Activated CD4-positive, alpha-beta T cell treated with anti-CD3 and anti-CD28 coated beads for 4 hours (primary cell): ENCODE measurements around the gene TSPAN31.

Experiments
- DNase-seq, 2 donors: peaks; one replicate each; pipeline ENCODE4 v3.0.0-alpha.2; 2020

The TSPAN31 gene

GRCh38 chr12:57736741-57737466 lies 7.9 kb upstream of the TSPAN31 start:
- no peak for DNase-seq

- DNase-seq, result no peak
Observed at GRCh38 chr12:57737467-57738460, 7.1 kb upstream of the TSPAN31 start.

GRCh38 chr12:57738661-57739237 lies 6.1 kb upstream of the TSPAN31 start, which contains the start of gene AGAP2:
AGAP2 (minus strand) TSS chr12:57738742; CDS start chr12:57738246, 496 bp downstream.
- DNase-seq, result no peak

- no peak for DNase-seq
Observed at GRCh38 chr12:57739387-57739786, 5.5 kb upstream of the TSPAN31 start.

- DNase-seq, result no peak
Observed at GRCh38 chr12:57739914-57740538, 4.8 kb upstream of the TSPAN31 start.

GRCh38 chr12:57740656-57741412 lies 4.0 kb upstream of the TSPAN31 start:
- peak; percentile 70 to 72 for DNase-seq

GRCh38 chr12:57741413-57741789 lies 3.4 kb upstream of the TSPAN31 start:
- no peak for DNase-seq

GRCh38 chr12:57741844-57742738 lies 2.7 kb upstream of the TSPAN31 start:
- peak; percentile 73 to 80 for DNase-seq

- no peak for DNase-seq
Observed at GRCh38 chr12:57743769-57744168, 1.1 kb upstream of the TSPAN31 start.

- DNase-seq, result peak; percentile 61 to 69
Observed at GRCh38 chr12:57744194-57744776, 554 bp upstream of the TSPAN31 start.

- no peak for DNase-seq
Observed at GRCh38 chr12:57745485-57745881, 644 bp downstream of the TSPAN31 start.

GRCh38 chr12:57746025-57746424 lies 1.2 kb downstream of the TSPAN31 start:
- DNase-seq, result no peak

GRCh38 chr12:57749061-57749460 lies 4.2 kb downstream of the TSPAN31 start:
- DNase-seq, result no peak

- no peak for DNase-seq
Observed at GRCh38 chr12:57750561-57751431, 6.0 kb downstream of the TSPAN31 start.

GRCh38 chr12:57751432-57751787 lies 6.6 kb downstream of the TSPAN31 start:
- no peak for DNase-seq

- peak; percentile 96 to 98 for DNase-seq
Observed at GRCh38 chr12:57751788-57752667, 7.2 kb downstream of the TSPAN31 start, which contains the start of gene CDK4. CDK4 (minus strand) TSS chr12:57752310; CDS start chr12:57751717, 593 bp downstream.

- no peak for DNase-seq
Observed at GRCh38 chr12:57752668-57753000, 7.8 kb downstream of the TSPAN31 start.

- DNase-seq, result no peak
Observed at GRCh38 chr12:57753756-57754337, 9.0 kb downstream of the TSPAN31 start.
